NCI-H748 (cell line): Measurements from ENCODE around the gene CACUL1.
"Not testable (repeated sequence)": the region's sequence is repeated elsewhere in the genome, so short reads cannot be mapped to it uniquely, and the experiment has no call there.

Experiments used
- DNase-seq: peaks from one replicate; lab custom pipeline; 2025; ENCODE audit not compliant: unreplicated experiment; lab: John Stamatoyannopoulos, UW

Gene CACUL1

DNA sequence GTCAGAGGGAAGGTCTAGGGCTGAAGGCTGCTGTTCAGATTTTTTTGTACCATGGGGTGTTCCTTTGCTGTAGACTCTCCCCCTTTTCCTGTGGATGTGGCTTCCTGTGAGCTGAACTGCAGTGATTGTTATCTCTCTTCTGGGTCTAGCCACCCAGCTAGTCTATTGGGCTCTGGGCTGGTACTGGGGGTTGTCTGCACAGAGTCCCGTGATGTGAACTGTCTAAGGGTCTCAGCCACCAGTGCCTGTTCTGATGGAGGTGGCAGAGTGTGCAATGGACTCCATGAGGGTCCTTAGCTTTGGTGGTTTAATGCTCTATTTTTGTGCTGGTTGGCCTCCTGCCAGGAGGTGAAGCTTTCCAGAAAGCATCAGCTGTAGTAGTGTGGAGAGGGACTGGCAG is 96.6 kb downstream of the CACUL1 start:
- not testable (repeated sequence) for DNase-seq

GRCh38 chr10:118645294-118645693 is 109.5 kb downstream of the CACUL1 start:
- DNase-seq = not testable (repeated sequence)

DNA sequence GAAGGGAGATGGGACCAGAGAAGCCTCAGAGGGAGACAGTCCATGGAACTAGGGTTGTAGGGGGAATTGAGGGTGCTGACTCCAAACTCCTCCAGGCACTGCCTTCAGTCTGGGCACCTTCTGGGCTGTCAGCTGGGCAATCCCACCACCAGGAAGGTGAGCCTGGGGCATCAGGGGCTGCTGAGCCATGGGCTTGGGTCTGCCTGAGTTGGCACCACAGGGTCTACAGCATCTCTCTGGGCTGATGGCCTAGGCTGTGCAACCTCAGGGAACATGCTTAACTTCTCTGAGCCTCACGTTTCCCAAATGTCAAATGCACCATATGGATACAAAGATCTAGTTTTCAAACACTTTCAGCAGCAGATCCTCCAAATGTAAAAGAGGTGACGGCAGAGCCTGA is 112.5 kb downstream of the CACUL1 start:
- DNase-seq = no peak

GRCh38 chr10:118638680-118639079 is 116.1 kb downstream of the CACUL1 start:
- no peak for DNase-seq

DNA sequence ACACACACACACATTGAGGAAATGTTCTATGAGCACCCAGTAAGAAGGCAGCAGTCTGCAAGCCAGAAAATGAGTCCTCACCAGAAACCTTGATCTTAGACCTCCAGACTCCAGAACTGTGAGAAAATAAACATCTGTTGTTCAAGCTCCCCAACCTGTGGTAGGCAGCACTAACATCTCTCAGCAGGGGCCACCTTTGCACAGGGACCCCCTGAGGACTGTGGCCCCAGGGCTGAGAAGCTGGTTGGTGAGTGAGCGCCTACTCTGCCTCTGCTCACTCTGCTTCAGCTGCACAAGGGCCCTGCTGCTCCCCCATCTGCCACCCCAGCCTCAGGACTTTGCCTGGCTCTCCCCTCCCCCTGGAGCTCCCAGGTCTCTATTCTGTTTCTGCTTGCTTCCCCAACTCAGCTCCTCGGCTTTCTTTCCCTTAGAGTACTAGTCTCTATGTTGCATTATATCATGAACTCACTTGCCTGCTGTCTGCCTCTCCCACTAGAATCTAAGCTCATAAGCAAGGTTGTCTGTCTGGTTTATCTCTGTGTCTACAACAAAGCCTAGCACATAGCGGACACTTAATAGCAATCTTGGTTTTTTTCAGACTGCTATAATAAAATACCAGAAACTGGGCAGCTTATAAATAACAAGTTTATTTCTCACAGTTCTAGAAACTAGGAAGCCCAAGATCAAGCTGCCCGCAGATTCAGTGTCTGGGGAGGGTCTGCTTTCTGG is 118.9 kb downstream of the CACUL1 start:
- DNase-seq = no peak

DNA sequence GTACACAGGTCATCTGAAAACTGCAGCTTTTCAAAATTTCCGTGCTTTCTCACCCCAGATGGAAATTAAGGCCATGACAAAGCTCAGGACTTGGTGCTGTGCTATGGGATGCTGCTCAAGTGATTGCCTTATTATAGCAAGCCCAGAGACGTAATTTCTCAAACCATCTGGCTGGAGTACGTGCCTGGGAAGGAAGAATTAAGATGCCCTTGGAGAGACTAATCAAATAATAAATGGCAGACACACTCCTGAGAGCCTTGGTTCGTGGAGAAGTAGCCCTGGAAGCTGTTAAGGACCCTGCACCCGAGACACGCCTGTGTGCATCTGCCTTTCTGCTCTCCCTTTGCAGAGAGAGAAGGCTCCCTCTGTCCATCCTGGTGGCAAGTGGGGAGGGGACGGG is 121.0 kb downstream of the CACUL1 start:
- no peak for DNase-seq

DNA sequence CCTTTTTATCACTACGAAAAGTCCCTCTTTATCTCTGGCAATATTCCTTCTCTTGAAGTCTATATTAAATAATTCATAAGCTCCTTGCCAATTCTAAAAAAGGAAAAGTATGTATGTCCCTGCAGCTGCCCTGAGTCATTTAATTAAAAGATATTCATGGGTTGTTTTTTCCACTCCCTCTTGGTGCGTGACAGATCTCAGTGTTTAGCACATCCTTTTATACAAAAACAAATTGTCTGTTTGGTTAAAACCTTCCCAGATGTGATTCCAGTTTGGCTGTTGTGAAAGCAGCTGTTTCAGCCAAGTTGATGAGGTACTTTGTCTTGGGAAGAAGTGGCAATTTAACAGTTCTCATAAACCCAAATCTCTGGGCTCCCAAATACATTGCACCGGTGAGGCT is 125.6 kb downstream of the CACUL1 start:
- no peak for DNase-seq

- DNase-seq = no peak
These were observed 126.4 kb downstream of the CACUL1 start for GRCh38 chr10:118628397-118628796.

GRCh38 chr10:118626953-118627352 is 127.8 kb downstream of the CACUL1 start:
- DNase-seq = no peak
